ENCODE results near the gene SWI5.
"Not testable (repeated sequence)": the region's sequence is repeated elsewhere in the genome, so short reads cannot be mapped to it uniquely, and the experiment has no call there.

The SWI5 gene

DNA sequence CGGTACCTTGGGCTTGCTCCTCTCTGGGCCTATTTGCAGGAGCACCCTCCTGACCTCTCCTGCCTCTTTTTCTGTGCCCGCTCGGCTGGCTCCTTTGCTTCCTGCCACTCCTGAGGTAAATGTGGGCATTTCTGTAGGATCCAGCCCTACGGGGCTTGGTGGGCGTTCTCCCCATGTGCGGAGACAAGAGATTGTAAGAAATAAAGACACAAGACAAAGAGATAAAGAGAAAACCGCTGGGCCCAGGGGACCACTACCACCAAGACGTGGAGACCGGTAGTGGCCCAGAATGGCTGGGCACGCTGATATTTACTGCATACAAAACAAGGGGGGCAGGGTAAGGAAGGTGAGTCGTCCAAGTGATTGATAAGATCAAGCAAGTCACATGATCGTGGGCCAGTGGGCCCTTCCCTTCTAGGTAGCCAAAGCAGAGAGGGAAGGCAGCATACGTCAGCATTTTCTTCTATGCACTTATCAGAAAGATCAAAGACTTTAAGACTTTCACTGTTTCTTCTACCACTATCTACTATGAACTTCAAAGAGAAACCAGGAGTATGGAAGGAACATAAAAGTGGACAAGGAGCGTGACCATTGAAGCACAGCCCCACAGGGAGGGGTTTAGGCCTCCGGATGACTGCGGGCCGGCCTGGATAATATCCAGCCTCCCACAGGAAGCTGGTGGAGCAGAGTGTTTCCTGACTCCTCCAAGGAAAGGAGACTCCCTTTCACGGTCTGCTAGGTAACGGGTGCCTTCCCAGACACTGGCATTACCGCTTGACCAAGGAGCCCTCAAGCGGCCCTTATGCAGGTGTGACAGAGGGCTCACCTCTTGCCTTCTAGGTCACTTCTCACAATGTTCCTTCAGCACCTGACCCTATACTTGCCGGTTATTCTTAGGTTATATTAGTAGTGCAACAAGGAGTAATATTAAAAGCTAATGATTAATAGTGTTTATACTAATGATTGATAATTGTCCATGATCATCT, 3.3 kb downstream of the SWI5 start:
- DNase-seq = not testable (repeated sequence)

DNA sequence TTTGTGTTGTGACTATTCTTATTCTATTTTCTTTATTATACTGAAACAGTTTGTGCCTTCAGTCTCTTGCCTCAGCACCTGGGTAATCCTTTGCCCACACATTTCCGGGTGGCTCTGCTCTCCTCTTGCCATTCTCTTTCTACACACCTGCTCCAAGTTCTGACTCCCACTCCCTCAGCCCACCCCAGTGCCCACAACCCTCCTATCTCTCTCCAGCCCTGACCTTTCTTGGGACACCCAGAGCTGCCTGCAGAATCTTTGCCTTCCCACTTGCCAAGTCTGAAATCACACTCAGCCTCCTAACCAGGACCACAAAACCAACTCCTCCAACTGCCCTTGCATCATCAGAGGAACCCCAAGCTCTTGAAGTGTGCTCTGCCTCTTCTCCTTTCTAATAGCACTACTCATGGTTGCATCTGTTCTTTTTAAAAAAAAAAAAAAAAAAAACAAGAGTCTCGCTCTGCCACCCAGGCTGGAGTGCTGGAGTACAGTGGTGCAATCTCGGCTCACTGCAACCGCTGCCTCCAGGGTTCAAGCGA, 4.1 kb downstream of the SWI5 start:
- DNase-seq = no peak

DNA sequence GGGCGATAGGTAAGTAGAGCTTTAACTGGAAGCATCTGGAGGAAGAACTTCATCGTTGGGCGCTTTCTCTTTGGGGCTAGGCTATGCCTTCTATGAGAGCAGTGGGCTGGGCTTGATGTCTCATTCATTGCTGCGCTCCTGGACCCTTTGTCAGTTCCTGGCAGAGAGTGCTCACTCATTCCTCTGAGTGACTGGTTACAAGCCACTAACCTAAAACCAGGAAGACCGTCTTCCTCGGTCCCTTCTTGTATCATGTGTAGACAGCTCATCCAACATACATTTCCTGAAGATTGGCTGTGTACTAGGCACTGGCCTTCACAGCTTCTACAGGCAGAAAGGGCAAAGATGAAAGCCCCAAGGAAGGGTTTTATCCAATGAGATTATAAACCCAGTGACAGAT, 6.4 kb downstream of the SWI5 start:
- DNase-seq = no peak

DNA sequence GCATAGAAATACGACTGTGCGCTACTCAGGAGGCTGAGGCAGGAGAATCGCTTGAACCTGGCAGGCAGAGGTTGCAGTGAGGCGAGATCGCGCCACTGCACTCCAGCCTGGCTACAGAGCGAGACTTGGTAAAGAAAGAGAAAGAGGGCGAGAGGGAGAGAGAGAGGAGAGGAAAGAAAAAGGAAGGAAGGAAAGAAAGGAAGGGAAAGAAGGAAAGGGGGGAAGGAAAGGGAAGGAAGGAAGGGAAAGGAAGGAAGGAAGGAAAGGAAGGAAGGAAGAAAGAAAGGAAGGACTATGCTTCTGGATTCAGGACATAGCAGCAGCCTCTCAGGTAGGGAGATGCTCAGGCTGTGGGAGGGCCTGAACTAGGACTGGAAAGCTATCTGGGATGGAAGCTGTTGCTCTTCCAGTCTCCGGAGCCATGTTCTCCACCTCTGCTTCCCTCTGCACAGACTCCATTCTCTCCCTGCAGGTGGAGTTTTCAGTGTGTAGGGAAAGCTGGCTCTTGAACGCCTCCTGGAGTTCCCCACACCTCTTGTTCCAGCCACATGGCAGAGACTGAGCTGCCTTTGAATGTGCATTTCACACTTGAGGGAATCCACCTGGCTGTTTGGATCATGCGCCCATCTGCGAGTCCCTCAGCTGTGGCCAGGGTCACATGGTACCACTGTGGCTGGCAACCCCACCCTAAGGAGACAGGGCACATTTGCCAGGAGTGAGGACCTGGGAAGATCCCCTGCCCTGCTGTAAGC, 9.1 kb downstream of the SWI5 start:
- no peak for DNase-seq

DNA sequence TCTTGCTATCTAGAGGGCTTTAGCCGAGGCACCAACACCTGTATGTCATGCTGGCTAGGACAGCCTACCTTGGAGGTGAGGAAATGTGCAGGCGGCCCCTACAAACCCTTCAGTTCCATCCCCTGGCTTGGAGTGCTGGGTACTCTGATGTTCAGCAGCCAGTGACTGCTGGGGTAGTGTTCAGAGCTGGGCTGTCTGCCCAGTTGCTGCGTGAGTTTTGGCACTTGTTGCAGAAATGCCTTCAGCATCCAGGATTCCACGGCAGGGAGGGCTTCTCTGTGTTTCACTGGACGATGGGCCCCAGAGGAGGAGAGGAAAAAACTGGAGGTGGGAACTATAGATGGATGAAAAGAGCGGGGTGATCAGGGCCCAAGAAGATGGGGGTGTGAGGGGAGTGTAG, 10.4 kb downstream of the SWI5 start:
- no peak for DNase-seq

DNA sequence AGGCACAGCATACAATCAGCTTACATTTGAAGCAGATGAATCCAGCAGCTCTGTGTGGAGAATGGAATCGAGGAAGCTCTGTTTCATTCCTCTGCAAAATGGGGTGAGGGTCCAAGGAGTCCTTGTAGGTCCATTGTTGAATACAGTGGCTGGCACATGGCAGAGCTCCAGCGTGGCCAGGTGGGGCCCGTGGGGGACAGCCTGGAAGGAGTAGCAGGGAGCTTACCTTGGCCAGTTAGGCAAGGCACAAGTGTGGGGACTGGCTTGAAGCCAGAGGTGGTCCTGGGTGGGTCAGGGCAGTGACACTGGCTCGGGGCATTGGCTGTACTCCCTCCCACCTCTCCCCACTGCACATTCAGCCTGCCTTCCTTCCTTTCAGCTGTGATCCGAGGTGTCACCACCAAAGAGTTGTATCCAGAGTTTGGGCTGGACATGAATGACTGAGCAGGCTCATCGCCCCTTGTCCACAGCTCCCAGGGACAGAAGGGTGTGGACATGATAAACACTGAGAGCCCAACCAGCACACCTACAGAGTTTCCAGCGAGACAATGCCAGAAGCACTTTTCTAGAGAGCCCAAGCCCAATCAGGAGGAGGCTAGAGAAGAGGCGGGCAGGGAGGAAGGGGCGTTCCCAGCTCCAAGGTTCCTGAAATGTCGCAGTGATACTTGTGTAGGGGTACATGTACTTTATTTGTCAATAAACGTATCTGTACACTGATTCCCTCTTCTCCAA, 12.4 kb downstream of the SWI5 start:
- no peak for DNase-seq

DNA sequence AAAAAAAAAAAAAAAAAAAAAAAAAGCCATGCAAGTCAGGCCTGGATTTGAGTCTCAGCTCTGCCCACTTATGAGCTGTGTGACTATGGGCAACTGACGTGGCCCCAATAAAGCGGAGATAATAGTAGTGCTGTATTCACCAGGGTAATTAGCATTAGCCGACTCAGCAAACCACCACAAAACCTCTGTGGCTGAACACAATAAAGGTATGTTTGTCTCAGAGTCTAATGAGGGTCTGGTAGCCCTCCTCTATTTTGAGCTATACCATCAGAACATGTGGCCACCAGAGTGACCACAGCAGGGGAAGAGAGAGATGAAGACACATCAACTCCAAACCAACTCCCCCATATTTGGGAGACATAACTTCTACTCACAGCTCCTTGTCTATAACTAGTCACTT, 15.9 kb downstream of the SWI5 start:
- no peak for DNase-seq

DNA sequence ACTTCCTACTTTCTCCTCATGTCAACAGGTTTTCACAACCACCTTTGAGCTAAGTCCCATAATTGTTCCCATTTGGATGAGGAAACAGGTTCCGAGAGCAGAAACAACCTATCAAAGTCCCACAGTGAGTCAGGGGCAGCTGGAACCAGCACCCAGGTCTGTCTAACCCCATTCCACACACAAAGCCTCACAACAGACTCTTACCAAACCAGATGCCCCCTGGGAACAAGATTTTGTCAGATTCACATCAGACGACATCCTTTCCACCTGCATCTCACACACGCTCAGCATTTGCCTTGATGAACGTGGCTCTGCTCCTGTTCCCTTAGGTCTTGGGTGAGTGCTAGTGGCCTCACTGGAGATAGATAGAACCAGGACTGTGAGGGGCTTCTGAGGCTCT, 17.0 kb downstream of the SWI5 start:
- no peak for DNase-seq

DNA sequence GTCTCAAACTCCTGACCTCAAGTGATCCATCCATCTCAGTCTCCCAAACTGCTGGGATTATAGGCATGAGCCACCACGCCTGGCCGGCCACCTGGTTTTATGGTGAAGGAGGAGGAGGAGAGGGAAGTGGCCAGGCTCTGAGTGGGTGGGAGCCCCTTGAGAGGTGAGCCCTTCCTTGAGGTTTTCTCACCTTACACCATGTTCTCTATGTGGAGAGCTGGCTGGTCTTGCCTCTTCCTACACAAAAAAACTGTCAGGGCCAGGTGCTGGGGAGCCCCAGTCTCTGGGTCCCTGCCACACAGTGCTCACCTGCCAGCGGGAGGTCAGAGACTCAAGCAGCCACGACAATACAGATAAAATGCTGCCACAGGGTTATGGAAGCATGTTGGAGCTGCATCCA, 18.1 kb downstream of the SWI5 start:
- no peak for DNase-seq

DNA sequence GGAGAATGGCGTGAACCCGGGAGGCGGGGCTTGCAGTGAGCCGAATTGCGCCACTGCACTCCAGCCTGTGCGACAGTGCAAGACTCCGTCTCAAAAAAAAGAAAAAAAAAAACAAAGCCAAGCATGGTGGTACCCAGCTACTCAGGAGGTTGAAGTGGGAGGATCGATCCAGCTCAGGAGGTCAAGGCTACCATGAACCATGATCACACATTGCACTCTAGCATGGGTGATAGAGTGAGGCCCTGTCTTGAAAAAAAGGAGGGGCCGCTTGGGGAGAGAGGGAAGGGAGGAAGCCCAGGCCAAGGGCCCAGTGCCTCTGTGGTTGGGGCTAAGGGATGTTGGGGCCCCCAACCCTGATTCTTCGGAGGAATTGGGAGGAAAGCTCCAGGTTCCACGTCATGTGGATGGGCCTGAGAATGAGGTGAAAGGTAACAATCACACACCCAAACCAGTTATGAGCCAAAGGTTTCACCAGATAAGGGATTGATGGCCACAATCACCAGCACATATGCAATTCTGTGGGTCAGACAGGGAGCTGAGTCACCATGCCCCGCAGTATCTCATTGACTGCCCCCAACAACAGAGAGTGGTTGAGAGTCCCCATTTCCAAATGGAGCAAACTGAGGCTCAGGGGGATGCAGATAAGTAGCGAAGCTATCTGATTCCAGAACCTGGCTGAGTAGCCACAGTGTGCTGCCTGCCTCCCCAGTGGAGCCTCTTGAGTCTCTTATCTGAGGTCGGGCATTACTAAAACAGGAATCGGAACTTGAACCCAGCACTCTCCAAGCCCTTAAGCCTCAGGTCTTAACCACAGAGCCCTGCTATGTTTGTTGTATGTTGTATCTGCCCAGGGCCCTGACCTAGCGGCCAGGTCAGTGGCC, 20.5 kb downstream of the SWI5 start:
- DNase-seq = no peak

DNA sequence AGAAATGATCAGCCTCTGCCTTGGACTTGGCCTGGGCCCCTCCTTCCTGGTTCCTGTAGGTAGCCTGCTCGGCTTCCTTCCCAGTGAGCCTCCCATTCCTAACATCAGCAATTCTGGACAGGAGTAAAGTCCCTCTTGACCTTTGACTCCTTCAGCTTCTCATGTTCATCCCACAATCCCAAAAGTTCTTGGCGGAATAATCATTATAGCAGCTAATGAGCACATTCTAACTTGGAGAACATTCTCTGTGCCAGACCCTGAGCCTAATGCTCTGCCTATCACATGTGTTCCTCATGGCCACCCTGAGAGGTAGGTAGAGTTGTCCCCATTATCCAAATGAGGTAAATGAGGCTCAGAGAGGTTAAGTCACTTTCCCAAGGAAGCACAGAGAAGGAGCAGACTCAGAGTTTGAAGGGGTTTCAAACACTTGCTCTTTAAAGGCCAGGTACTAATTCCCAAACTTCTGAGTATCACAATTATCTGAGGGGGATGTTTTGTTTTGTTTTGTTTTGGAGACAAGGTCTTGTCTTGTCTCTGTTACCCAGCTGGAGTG, 21.2 kb downstream of the SWI5 start:
- no peak for DNase-seq

DNA sequence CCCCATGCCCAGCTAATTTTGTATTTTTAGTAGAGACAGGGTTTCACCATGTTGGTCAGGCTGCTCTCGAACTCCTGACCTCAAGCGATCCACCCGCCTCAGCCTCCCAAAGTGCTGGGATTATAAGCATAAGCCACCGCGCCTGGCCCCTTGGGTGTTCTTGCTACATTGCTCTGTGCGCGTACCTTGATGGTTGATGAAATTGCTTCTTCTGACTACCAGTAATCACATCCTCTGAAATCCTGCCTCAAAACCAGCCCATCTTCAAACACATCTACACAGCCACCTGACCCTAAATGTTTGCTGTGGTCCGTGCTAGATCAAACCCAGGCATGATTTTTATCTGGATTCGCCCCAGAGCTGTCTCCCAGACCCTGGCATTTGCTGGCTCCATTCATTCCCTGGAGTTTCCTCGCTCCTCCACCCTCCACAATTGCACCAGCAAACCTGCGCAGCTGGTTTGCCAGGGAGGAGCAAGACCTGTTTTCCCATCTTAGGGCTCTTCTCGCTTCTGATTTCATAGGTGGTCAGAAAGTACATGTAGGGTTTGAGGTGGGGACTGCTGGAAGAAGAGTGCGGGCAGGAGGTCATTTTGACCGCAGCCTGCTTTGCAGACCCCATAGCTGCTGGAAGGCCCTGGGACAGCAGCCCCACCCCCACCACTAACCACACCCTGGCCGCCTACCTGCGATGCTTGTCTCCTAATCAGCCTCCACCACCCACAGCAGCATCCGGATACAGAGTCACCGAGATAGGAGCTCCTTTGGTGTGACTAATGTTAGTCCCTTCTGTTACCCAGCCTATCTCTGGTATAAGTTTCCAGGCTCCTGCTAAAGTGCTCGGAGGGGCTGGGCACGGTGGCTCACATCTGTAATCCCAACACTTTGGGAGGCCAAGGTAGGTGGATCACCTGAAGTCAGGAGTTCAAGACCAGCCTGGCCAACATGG, 22.7 kb downstream of the SWI5 start:
- no peak for DNase-seq

DNA sequence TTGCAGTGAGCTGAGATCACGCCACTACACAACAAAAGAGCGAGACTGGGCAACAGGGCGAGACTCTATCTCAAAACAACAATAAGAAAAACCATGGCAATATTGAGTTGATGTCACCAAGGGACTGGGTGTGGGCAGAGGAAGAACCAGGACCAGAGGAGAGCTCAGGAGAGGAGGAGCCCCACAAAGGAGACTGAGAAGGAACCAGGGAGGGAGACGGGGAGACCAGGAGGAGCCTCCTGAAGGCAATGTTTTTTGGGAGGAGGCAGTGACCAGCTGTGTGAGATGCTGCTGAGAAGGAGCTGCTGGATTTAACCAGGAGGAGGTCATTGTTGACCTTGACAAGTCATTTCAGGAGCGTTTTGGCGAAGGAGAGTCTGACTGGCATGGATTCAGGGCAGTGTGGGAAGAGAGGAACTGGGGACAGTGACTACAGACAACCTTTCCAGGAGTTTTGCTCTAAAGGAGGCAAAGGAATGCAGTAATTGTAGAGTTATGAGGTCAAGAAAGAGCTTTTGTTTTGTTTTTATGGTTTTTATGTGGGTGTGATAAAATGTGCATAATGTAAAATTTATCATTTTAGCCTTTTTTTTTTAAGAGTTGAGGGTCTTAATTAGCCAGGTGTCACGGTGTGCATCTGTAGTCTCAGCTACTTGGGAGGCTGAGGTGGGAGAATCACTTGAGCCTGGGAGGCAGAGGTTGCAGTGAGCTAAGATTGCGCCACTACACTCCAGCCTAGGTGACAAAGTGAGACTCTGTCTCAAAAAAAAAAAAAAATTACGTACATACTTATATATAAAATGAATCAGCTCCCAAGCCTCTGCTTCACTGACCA, 28.3 kb downstream of the SWI5 start:
- DNase-seq = no peak

DNA sequence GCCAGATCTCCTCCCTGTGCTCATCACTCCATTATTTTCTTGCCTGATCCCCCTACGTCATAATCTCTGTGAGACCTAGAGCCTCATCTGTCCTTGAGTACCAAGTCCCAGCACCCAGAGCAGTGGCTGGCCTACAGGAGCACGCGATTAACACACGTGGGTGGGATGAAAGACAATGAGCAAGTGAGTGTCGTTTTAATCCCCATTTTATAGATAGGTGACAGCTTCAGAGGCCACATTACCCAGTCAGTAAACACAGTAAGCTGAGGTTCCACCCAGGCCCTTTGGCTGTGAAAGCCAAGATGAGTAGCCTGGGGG, 28.9 kb downstream of the SWI5 start:
- DNase-seq = no peak

DNA sequence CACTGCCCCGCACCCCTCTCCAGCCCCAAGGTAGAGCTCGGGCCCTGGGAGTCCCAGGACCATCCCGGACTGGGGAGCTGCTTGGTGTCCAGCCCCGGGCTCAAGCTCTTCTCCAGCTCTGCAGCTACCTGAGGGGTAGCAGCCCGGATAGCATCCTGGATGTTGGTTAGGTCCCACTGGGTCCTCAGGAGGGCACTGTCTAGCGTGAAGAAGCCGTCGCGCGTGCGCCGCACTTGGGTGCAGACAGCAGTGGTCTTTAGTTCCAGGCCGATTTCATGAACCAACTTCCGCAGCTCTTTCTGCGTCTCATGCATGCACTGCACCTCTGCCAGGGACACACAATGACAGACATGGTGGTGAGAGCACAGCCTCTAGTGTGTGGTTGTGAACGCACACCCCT, 33.5 kb downstream of the SWI5 start:
- no peak for DNase-seq

DNA sequence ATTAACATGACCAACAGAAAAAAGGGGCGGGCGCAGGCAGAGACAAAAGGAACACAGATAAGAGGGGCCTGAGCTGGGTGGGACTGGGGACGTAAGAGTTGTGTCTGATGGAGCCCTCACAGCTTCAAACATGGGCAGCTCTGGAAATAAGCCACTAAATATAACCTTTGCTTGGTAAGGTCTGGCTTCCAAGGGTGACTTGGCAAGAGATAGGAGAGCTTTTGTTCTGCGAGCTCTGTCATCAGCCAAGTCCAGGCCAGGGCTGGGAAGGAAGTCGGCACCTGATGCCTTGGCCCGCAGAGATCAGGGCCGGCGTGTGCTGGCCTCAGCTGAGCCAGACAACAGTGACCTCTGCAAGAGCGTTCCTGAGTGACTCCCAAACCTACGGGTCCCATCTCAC, 34.4 kb downstream of the SWI5 start:
- DNase-seq = no peak

DNA sequence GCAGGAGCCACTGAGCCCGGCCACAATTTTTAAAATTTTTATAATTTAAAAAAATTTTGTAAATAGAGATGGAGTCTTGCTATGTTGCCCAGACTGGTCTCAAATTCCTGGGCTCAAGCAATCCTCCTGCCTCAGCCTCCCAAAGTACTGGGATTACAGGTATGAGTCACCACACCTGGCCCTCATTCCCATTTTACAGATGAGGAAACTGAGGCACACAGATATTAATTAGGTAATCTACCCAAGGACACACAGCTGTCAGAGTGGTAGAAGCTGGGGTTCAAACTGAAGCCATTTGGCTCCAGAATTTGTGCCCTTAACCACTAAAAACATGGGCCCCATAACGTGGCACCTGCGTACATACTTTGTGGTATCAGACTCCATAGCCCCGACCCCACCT, 38.6 kb downstream of the SWI5 start:
- DNase-seq = no peak

DNA sequence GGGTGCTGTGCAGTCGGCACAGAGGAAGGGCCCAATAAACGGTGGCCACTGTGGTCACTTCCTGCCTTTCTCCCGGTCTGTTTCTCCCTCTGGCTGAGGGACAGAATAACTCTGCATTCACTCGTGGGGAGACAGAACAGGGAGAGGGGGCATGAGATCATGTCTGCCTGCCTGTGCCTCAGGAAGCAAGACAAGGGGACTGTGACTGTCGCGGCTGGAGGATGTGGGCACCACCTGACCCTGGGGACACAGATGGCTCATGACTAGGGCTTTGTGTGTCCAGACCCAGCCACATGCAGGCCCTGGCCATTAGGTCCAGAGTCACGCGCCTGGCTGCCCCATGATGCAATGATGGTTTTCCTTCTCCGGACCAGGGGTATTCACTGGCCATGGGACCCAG, 40.3 kb downstream of the SWI5 start:
- no peak for DNase-seq

DNA sequence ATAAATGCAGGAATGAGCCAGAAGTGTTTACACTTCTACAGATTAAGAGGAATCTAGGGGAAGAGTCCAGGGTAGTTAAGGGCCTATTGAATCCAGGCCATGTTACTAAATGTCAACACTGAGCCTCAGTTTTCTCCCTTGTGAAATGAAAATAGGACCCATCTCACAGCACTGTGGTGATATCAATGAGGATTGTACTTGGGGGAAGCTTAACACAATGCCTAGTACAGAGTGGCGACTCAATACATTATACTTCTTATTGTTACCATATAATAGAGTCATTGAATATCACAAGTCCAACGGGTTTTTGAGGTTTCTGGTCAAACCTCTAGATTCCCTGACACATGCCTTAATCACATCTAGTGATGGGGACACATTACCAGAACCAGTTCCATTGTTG, 41.6 kb downstream of the SWI5 start:
- no peak for DNase-seq

DNA sequence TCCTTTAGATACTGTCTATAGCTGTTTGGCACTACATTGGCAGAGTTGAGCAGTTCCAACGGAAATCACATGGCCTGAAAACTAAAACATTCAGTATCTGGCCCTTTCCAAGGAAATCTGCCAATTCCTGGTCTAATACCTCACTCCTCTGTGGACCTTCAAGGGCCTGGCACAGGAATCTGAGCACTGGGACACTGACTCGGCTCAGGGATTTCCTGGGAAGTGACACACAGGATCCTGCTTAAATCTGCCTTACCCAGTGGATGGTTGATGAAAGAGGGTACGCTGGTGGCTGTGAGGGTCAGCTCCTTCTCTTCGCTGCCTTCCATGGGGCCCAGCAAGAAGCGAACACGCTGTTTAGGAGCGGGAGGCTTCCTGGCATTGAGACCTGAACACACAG, 45.3 kb downstream of the SWI5 start:
- no peak for DNase-seq

All from stimulated activated naive CD4-positive, alpha-beta T cell (primary cell).